GM18870 (cell line): ENCODE data around the gene R3HDM2.

Source experiments
- ATAC-seq: cut with Tn5 transposase; IDR thresholded peaks from one replicate; pipeline ENCODE4 v1.9.1; 2021; ENCODE audit warnings: moderate library complexity; ENCODE audit not compliant: unreplicated experiment

Gene R3HDM2

DNA sequence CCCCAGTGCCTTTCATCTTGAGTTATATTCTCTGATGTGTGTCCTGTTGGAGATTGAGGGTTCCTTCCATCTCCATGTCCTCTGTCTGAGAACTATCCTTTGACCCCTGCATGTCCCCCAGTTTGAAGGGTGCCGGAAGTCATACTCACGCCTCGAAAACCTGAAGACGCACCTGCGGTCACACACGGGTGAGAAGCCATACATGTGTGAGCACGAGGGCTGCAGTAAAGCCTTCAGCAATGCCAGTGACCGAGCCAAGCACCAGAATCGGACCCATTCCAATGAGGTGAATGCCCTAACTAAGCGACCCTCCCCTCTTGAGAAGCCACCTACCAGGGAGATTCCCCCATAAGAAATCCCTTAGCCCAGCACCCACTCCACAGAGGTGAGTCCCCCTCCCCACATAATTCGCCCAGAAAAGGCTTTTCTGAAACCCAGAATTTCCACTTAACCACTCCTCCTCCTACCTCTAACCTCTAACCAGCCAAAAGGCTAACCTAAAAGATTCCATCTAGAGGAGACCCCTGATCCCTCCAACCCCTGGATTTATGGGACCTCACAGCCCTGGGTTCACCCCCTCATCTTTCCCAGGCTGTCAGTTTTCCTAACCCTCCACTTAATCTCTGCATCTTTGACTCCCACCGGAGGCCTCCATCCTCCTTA is 36.5 kb upstream of the R3HDM2 start:
- ATAC-seq = no peak

DNA sequence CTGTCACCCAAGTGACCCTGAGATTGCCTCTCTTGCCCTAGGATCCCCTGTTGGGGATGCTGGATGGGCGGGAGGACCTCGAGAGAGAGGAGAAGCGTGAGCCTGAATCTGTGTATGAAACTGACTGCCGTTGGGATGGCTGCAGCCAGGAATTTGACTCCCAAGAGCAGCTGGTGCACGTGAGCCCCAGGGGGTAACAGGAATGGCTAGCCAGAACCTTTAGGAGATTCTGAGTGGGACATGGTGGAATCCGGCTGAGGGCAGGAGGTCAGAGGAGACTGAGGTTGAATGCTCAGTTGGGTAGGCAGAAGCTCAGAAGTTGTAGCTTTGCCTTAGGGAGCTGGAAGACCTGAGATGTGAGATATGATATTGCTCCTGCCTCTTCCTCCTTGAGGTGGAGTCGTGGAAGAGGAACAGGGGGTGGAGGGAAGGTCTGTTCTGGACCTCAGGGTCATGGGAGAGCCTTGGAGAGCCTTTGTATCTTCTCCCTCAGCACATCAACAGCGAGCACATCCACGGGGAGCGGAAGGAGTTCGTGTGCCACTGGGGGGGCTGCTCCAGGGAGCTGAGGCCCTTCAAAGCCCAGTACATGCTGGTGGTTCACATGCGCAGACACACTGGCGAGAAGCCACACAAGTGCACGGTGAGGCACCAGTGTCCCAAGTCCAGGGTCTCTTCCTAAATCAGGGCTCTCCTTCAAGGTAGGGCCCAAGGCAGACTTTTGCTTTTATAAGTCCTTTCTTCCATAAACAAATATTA is 35.1 kb upstream of the R3HDM2 start:
- ATAC-seq = no peak

- no peak for ATAC-seq
Observed at GRCh38 chr12:57465030-57465746, 34.3 kb upstream of the R3HDM2 start.

DNA sequence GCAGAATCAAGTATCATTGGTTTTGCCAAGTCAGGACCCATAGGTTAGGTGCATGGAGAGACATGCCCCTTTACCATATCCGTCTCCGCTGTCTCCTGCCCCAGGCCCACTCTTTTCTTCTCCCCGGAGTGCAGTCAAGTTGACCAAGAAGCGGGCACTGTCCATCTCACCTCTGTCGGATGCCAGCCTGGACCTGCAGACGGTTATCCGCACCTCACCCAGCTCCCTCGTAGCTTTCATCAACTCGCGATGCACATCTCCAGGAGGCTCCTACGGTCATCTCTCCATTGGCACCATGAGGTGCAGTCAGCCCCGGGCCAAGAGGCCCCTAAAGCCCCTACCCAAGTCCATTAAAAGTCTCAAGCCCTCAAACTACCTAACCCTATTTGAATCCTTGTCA is 33.7 kb upstream of the R3HDM2 start:
- no peak for ATAC-seq

DNA sequence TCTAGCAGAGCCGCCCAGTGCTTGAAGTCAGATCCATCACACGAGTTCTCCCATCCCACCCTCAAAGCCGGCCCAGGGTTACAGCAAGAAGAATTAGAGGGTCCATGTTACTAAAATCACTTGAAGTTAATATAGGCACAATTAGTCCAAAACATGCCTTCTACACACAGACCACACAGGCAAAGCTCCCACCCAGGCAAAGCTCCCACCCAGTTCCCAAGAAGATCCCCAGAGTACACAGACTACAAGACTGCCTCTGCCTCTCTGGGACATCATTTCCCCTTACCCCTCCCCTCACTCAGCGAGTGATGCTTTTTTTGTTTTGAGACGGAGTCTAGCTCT is 32.0 kb upstream of the R3HDM2 start:
- ATAC-seq = no peak

- peak; percentile 67 for ATAC-seq
Observed at GRCh38 chr12:57462251-57462911, 31.5 kb upstream of the R3HDM2 start.

GRCh38 chr12:57461917-57462250 is 31.0 kb upstream of the R3HDM2 start:
- ATAC-seq = no peak

DNA sequence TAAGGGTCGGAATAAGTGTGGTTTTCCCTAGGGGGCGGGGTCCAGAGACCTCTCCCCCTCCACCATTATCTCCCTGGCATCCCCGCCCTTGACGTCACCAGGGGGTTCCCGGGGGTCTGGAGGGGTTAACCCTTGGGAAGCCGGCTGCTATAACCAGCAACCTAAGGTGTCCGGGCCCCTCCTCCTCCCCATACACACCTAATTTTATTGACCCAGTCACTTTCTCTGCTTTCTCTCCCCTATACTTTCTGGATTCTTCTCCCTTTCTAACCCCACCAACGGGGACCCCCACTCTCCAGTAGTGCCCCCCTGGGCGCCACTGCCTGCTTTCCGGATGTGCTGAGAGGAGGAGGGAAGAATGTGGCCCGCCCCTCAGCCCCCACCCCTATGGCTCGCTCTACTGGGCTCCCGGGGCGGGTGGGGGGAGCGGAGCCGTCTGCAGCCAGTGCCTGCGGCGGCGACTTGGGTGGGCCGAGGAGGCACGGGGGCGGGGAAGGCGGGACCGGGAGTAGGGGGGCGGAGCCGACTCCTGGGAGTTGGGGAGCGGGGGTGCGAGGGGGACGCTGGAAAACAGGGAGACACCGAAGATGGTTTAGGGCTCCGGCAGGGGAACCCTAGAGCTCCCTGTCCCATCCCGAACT is 30.6 kb upstream of the R3HDM2 start:
- no peak for ATAC-seq

DNA sequence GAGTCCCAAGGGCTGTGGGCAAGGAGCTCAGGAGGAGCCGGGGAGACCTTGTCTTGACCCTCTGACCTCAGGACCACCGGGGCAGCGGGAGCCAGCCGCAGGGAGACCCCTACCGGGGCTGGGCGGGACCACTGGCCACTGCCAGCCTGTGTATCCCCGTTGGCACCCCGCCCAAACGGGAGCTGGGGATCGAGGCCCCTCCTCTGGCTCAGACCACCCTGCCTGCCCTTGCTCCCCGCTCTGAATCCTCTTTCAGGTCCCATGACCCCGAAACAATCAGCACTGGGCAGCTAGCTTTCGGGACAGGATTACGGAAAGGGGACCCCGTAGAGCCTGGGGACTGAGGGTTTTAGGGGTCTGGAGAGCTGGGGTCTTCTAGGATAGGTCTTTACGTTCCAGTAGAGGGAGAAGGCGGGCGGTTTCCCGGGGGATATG is 30.0 kb upstream of the R3HDM2 start:
- ATAC-seq = no peak

GRCh38 chr12:57460468-57460784 is 29.6 kb upstream of the R3HDM2 start:
- ATAC-seq = no peak

- ATAC-seq = no peak
Observed at GRCh38 chr12:57459750-57460467, 29.1 kb upstream of the R3HDM2 start, which contains the start of gene GLI1. GLI1 (plus strand) TSS chr12:57459785; CDS start chr12:57463692, 3,907 bp downstream.

- ATAC-seq = peak; percentile 45
Observed at GRCh38 chr12:57459055-57459749, 28.4 kb upstream of the R3HDM2 start.

DNA sequence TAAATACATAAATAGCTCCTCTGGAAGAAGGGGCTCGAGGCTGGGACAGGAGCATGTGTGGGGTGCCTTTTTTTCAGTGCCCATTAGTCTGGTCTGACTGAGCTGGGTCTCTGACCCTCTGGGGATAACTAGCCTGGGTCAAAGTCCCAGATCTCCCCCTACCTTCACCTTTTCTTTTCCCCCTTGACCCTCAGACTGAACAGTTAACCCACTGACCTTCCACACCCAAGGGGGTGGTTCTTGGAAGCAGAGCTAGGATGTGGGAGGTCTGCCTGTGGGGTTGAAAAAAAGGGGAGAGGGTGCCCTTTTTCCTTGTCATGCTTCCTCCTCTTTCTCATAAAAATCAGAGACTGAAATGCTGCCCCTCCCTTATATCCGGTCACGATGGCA is 27.8 kb upstream of the R3HDM2 start:
- ATAC-seq = no peak

DNA sequence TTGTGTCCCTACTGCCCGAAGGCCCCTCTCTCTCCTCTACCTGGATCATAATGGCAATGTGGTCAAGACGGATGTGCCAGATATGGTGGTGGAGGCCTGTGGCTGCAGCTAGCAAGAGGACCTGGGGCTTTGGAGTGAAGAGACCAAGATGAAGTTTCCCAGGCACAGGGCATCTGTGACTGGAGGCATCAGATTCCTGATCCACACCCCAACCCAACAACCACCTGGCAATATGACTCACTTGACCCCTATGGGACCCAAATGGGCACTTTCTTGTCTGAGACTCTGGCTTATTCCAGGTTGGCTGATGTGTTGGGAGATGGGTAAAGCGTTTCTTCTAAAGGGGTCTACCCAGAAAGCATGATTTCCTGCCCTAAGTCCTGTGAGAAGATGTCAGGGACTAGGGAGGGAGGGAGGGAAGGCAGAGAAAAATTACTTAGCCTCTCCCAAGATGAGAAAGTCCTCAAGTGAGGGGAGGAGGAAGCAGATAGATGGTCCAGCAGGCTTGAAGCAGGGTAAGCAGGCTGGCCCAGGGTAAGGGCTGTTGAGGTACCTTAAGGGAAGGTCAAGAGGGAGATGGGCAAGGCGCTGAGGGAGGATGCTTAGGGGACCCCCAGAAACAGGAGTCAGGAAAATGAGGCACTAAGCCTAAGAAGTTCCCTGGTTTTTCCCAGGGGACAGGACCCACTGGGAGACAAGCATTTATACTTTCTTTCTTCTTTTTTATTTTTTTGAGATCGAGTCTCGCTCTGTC is 26.1 kb upstream of the R3HDM2 start:
- ATAC-seq = no peak

DNA sequence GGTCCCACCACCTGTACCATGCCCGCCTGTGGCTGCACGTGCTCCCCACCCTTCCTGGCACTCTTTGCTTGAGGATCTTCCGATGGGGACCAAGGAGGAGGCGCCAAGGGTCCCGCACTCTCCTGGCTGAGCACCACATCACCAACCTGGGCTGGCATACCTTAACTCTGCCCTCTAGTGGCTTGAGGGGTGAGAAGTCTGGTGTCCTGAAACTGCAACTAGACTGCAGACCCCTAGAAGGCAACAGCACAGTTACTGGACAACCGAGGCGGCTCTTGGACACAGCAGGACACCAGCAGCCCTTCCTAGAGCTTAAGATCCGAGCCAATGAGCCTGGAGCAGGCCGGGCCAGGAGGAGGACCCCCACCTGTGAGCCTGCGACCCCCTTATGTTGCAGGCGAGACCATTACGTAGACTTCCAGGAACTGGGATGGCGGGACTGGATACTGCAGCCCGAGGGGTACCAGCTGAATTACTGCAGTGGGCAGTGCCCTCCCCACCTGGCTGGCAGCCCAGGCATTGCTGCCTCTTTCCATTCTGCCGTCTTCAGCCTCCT is 25.4 kb upstream of the R3HDM2 start:
- ATAC-seq = no peak

DNA sequence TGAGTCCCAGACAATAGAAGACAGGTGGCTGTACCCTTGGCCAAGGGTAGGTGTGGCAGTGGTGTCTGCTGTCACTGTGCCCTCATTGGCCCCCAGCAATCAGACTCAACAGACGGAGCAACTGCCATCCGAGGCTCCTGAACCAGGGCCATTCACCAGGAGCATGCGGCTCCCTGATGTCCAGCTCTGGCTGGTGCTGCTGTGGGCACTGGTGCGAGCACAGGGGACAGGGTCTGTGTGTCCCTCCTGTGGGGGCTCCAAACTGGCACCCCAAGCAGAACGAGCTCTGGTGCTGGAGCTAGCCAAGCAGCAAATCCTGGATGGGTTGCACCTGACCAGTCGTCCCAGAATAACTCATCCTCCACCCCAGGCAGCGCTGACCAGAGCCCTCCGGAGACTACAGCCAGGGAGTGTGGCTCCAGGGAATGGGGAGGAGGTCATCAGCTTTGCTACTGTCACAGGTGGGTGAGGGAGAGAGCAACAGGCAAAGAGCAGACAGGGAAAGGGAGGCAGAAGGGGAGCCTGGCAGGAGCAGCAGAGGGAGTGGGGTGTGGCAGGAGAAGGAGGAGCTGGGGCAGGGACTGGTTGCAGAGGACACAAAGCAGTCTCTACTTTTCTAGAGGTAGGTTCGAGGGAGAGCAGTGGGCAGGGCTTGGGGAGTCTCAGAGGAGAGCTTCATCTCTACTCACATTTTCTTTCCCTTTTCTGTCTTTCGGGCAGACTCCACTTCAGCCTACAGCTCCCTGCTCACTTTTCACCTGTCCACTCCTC is 24.7 kb upstream of the R3HDM2 start:
- ATAC-seq = no peak

GRCh38 chr12:57454566-57455373 is 23.9 kb upstream of the R3HDM2 start, which contains the start of gene INHBE:
INHBE (plus strand) TSS chr12:57455307; CDS start chr12:57455537, 230 bp downstream.
- ATAC-seq = no peak
